ENCODE results near the gene FNTB.

The FNTB gene

DNA sequence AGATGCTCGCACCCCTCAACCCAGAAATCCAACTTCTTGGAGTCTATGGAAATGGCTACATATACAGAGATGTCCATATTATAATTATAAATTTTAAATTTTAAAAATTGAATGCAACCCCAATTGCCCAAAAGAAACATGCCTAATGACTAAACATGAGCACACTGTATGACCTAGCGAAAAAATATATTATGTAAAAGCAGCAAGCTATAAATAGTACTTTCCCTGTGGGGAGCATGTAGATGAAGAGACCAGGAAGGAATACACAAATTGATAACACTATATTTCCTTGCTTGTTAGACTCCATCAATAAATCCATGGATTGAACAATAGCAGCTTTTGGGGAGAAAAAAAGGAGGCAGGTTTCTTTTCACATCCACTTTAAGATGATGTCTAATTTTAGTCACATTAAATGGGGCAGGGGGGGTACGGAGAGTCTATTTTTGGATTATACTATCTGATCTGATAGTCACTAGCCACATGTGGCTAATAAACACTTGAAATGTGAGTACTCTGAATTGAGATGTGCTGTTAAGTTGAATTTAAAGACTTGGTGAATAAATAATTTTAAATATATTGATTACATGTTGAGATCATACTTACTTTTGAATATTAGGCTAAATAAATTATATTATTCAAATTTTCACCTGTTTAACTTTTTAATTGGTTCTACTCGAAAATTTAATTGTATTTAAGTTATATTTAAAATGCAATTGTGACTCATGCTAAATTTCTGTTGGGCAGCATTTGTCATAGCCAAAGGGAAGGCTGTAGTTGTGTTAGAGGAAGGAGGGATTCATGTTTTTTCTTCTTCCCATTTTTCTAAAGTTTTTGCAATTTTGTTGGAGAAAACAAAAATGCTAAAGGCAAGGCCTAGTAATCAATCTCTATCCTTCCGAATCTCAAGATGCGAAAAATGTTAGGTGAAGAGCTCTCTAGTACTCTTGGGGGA, 98.1 kb downstream of the FNTB start:
- TF ChIP-seq, protein P1, sequence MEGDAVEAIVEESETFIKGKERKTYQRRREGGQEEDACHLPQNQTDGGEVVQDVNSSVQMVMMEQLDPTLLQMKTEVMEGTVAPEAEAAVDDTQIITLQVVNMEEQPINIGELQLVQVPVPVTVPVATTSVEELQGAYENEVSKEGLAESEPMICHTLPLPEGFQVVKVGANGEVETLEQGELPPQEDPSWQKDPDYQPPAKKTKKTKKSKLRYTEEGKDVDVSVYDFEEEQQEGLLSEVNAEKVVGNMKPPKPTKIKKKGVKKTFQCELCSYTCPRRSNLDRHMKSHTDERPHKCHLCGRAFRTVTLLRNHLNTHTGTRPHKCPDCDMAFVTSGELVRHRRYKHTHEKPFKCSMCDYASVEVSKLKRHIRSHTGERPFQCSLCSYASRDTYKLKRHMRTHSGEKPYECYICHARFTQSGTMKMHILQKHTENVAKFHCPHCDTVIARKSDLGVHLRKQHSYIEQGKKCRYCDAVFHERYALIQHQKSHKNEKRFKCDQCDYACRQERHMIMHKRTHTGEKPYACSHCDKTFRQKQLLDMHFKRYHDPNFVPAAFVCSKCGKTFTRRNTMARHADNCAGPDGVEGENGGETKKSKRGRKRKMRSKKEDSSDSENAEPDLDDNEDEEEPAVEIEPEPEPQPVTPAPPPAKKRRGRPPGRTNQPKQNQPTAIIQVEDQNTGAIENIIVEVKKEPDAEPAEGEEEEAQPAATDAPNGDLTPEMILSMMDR (IDR thresholded peaks at IDR 0.05) = no peak

DNA sequence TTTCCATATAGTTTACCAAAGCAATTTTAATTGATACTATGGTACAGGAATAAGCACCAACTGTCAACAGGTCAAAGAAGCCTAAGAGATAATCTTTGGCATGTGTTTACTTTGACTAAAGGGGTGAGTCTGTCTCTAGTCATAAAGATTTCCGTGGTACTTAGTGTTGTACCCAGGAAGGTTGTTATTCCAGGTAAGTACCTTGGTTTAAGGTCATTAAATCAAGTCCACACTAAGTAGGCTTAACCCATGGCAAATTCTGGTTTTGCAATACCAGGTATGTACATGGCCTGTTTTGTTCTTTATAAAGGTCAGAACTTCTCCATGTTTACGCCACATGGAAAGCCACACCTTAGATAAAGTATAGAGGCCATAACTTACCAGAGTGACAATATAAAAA, 105.7 kb downstream of the FNTB start:
- TF ChIP-seq, protein P1 (IDR thresholded peaks at IDR 0.05) = no peak

DNA sequence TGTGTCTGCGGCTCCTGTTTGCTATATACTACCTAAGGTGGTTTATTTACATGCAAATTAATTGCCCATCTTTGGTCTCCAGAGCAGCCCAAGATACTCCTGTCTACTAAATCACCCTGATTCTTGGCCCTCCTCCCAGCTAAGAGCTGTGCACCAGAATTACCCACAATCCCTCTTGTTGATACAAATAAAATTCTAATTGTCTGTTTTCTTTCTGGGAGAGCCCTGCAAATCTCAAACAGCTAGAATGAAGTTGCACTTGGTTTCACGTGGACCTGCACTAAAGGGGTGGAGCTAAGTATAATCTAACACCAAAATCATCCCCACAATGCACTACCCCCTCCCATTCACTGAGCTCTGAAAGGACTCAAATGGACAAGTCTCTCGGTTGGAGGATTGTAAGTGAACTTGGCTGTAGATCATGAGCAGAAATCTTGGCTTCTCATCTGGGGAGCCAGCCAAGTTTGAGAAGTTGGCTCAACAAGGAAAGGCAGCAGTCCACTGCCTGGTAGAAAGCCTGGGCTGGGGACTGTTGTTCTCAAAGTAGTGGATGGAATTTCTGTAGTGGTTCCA, 109.0 kb downstream of the FNTB start:
- TF ChIP-seq, protein P1 (IDR thresholded peaks at IDR 0.05) = no peak

DNA sequence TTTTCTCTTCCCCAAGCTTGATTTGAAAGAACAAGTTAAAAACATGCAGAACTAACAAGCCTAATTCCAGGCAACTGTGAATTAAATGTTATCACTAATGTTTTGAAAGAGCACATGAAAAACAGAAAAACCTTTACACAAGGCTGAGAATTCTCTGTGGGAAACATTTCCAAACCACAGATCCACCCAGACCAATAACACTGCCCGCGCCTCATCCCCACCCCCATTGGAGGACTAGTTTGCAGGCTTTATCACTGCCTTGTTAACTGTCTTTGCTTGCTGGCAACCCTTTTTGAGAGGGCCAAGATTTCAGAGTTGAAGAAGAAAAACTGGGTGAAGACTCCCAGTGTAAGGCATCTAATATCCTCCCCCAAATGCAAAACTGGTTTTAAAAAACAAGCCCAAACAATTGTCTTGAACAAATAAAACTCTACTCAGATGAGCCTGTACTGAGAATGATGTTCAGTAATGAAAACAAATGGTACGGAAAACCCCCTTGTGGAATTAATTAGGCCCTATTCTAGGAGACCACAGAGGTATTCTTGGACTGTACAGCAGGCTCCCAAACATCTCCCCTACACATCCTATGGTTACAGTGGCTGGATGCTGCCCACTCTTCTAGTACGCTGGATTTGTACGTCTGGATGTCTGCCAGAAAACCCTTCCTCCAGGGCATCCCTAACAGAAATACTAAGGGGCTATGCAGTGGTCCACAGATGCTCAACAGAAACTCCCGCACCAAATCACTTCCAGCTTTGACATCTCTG, 109.8 kb downstream of the FNTB start:
- TF ChIP-seq, protein P1 (IDR thresholded peaks at IDR 0.05) = no peak

DNA sequence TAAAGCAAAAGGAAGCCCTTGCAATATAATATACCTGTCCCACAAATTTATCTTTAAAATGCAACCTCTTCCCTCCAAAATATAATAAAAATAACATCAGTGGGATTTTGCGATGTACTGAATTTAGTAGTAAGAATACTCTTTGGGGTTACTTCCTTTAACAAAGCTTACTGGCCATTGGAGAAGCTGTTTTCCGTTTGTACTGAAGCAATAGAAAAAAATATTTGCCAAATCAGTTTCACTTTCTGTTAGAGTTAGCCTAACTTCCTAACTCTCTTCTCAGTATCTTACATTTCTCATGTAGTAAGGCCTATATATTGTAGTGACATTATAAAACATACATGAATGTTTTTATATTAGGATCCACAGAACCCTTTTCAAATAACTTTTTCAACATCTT, 111.9 kb downstream of the FNTB start:
- TF ChIP-seq, protein P1 (IDR thresholded peaks at IDR 0.05) = no peak

DNA sequence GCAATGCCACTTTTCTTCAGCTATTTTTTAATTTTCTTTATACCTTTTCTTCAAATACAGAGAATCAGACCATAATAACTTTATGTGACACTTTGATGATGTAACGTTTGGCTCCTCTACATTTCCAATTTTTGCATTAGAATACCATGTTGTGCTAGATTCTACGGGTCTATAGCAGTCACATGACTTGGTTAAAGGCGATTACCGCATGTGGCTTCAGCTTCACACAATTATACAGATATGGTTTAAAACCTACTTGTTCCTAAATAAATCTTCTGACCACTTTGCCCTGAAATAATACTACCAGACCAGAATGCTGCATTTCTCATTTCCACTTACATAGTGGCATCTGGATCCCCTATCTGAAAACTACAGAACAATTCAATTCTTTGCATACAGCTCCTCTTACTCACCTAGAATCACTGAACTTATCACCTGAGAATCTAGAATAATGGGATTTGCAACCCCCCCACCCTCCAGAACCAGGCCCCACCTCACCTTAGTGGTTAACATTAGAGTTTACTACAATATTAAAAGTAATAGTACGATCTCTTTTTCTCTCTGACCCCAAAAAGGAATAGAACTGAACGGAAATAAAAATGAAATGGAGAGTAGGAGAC, 114.3 kb downstream of the FNTB start:
- TF ChIP-seq, protein P1 (IDR thresholded peaks at IDR 0.05) = no peak

Data from LNCAP (cell line).